Measurements from ENCODE around the gene TCP11L1.

DNA sequence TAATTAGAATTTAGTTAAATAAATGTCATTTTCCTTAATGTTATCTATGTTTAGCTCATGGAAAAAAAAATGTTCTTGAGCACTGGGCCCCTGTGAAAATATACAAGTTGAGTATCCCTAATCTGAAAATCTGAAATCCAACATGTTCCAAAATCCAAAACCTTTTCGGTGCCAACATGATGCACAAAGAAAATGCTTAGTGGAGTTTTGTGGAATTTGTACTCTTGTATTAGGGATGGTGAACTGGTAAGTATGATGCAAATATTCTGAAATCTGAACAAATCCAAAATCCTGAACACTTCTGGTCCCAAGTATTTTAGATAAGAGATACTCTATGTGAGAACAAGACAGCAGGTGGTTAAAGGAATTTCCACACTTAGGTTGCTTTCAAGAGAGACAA, 44.5 kb downstream of the TCP11L1 start:
- TF ChIP-seq ZNF133 (tag by site-specific recombination; IDR thresholded peaks at IDR 0.05) (no peak), ZNF792 (tag by site-specific recombination; IDR thresholded peaks at IDR 0.05) (no peak), SALL2 (tag by site-specific recombination; IDR thresholded peaks at IDR 0.05; ENCODE audit: borderline replicate concordance) (no peak), SP2 (tag by site-specific recombination; IDR thresholded peaks at IDR 0.05) (no peak), ZNF214 (tag by site-specific recombination; IDR thresholded peaks at IDR 0.05; ENCODE audit: borderline replicate concordance) (no peak), MYNN (tag by site-specific recombination; IDR thresholded peaks at IDR 0.05; ENCODE audit: borderline replicate concordance) (no peak), ZBTB7A (tag by site-specific recombination; IDR thresholded peaks at IDR 0.05; ENCODE audit: low read depth) (no peak), ZNF76 (tag by site-specific recombination; IDR thresholded peaks at IDR 0.05; ENCODE audit: borderline replicate concordance, low read depth) (no peak), ZBTB49 (tag by site-specific recombination; IDR thresholded peaks at IDR 0.05; ENCODE audit: low read depth) (no peak)
- TF ChIP-seq, protein P1, sequence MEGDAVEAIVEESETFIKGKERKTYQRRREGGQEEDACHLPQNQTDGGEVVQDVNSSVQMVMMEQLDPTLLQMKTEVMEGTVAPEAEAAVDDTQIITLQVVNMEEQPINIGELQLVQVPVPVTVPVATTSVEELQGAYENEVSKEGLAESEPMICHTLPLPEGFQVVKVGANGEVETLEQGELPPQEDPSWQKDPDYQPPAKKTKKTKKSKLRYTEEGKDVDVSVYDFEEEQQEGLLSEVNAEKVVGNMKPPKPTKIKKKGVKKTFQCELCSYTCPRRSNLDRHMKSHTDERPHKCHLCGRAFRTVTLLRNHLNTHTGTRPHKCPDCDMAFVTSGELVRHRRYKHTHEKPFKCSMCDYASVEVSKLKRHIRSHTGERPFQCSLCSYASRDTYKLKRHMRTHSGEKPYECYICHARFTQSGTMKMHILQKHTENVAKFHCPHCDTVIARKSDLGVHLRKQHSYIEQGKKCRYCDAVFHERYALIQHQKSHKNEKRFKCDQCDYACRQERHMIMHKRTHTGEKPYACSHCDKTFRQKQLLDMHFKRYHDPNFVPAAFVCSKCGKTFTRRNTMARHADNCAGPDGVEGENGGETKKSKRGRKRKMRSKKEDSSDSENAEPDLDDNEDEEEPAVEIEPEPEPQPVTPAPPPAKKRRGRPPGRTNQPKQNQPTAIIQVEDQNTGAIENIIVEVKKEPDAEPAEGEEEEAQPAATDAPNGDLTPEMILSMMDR (tag by site-specific recombination; IDR thresholded peaks at IDR 0.05): no peak
